Esophagus muscularis mucosa (tissue), 4 donors: ENCODE data around the gene MYH6.

Source experiments
- CTCF ChIP-seq, 3 experiments: fragments of 200-600 bp in 2 of 3; fragments of 450-650 bp in 1 of 3; sonication (generic) in 2 of 3; IDR thresholded peaks; one replicate each; pipeline ENCODE4 v1.5.1; 2017 to 2019; ENCODE audit warnings: antibody characterized with exemption in 3 of 3, mild to moderate bottlenecking in 2 of 3, moderate library complexity in 1 of 3
- EP300 ChIP-seq: sonication (generic); formaldehyde crosslinking; IDR thresholded peaks from one replicate; pipeline ENCODE4 v1.6.1; 2017; ENCODE audit warnings: antibody characterized with exemption
- POLR2A ChIP-seq: fragments of 450-650 bp; IDR thresholded peaks from one replicate; pipeline ENCODE4 v1.6.1; 2017; ENCODE audit warnings: antibody characterized with exemption, moderate library complexity, mild to moderate bottlenecking, low read depth
- POLR2AphosphoS5 ChIP-seq, 2 donors: sonication (generic); formaldehyde crosslinking; IDR thresholded peaks; one replicate each; pipeline ENCODE4 v1.6.1; 2017; ENCODE audit warnings: antibody characterized with exemption in 2 of 2

- TF ChIP-seq CTCF (IDR thresholded peaks at IDR 0.05) (no peak), POLR2A (no peak), POLR2AphosphoS5 (IDR thresholded peaks at IDR 0.05) (no peak), EP300 (no peak)
Observed at GRCh38 chr14:23366426-23366921, 41.6 kb downstream of the MYH6 start.
